Endothelial cell (in vitro differentiated cells): ENCODE data around the gene SMR3B. TPM values are rescaled to one million over a fixed set of nuclear protein-coding genes. Genes with fewer than 3 reads are reported as not detected.

ENCODE experiments used
- DNase-seq: peaks from one replicate; pipeline ENCODE4 v3.0.0; 2021; ENCODE audit warnings: low spot score
- H3K27ac Mint-ChIP-seq: one replicate; pipeline ENCODE4 v1.8.0; 2021; ENCODE audit warnings: mixed read lengths, inconsistent platforms; ENCODE audit not compliant: unreplicated experiment
- H3K27me3 Mint-ChIP-seq: one replicate; pipeline ENCODE4 v1.8.0; 2021; ENCODE audit warnings: mild to moderate bottlenecking, moderate library complexity, mixed read lengths, inconsistent platforms; ENCODE audit not compliant: unreplicated experiment
- H3K36me3 Mint-ChIP-seq: one replicate; pipeline ENCODE4 v1.8.0; 2021; ENCODE audit warnings: mild to moderate bottlenecking, low read depth, mixed read lengths, inconsistent platforms; ENCODE audit not compliant: unreplicated experiment
- H3K4me1 Mint-ChIP-seq: one replicate; pipeline ENCODE4 v1.8.0; 2021; ENCODE audit warnings: mild to moderate bottlenecking, mixed read lengths, inconsistent platforms; ENCODE audit not compliant: unreplicated experiment
- H3K4me3 Mint-ChIP-seq: one replicate; pipeline ENCODE4 v1.8.0; 2021; ENCODE audit warnings: mild to moderate bottlenecking, mixed read lengths, inconsistent platforms; ENCODE audit not compliant: unreplicated experiment
- H3K9me3 Mint-ChIP-seq: one replicate; pipeline ENCODE4 v1.8.0; 2021; ENCODE audit warnings: mixed read lengths, inconsistent platforms; ENCODE audit not compliant: unreplicated experiment
- CTCF ChIP-seq: fragments of 200-600 bp; sonication (generic); IDR thresholded peaks from one replicate; pipeline ENCODE4 v1.5.0; 2021; ENCODE audit warnings: antibody characterized with exemption; ENCODE audit not compliant: unreplicated experiment
- total RNA-seq: library from RNA; stranded (reverse); fragmentation: NEBNext Ultra II Directional; extraction: Animal tissue kit (Norgen Biotek cat#: 25700); gene quantifications from one replicate; pipeline ENCODE4 v1.2.1, GENCODE V29; 2021; ENCODE audit not compliant: unreplicated experiment

SMR3B gene
- total RNA-seq, 1 donor from 2014 or later = 1.1 TPM

- no peak for DNase-seq
- no peaks in the 10 kb centered on the region for H3K36me3 Mint-ChIP-seq
- no peaks in the 10 kb centered on the region for H3K27me3 Mint-ChIP-seq
- no peaks in the 10 kb centered on the region for H3K9me3 Mint-ChIP-seq
- H3K4me3 Mint-ChIP-seq = no peak overlapping the region
- no peaks in the 10 kb centered on the region for H3K4me1 Mint-ChIP-seq
- H3K27ac Mint-ChIP-seq = no peak overlapping the region
- no peak for TF ChIP-seq CTCF
Measured at GRCh38 chr4:70399319-70399718, 16.4 kb downstream of the SMR3B start.

GRCh38 chr4:70402762-70403161, 19.8 kb downstream of the SMR3B start:
- H3K36me3 Mint-ChIP-seq = no peaks in the 10 kb centered on the region
- H3K27ac Mint-ChIP-seq = no peak overlapping the region
- no peak for TF ChIP-seq CTCF

GRCh38 chr4:70405765-70406164, 22.8 kb downstream of the SMR3B start:
- no peak overlapping the region for H3K4me3 Mint-ChIP-seq
- H3K27me3 Mint-ChIP-seq = peaks cover 3% of the 10 kb centered on the region
- H3K36me3 Mint-ChIP-seq = no peaks in the 10 kb centered on the region
- H3K4me1 Mint-ChIP-seq = peaks cover 4% of the 10 kb centered on the region
- no peak for TF ChIP-seq CTCF
- no peak for DNase-seq
- no peaks in the 10 kb centered on the region for H3K9me3 Mint-ChIP-seq
- H3K27ac Mint-ChIP-seq = no peak overlapping the region

More at GRCh38 chr4:70402762-70403161, 19.8 kb downstream of the SMR3B start:
- Mint-ChIP-seq H3K9me3 (no peaks in the 10 kb centered on the region), H3K4me1 (peaks cover 4% of the 10 kb centered on the region), H3K27me3 (no peaks in the 10 kb centered on the region), H3K4me3 (no peak overlapping the region)
- no peak for DNase-seq

- Mint-ChIP-seq H3K36me3 (peaks cover 5% of the 10 kb centered on the region), H3K27ac (no peak overlapping the region), H3K4me1 (no peaks in the 10 kb centered on the region), H3K27me3 (no peaks in the 10 kb centered on the region), H3K9me3 (no peaks in the 10 kb centered on the region), H3K4me3 (no peak overlapping the region)
- no peak for DNase-seq
- no peak for TF ChIP-seq CTCF
Measured at GRCh38 chr4:70425306-70425705, 42.4 kb downstream of the SMR3B start.

GRCh38 chr4:70426789-70427188, 43.9 kb downstream of the SMR3B start:
- no peak overlapping the region for H3K27ac Mint-ChIP-seq
- DNase-seq = no peak
- H3K36me3 Mint-ChIP-seq = peaks cover 5% of the 10 kb centered on the region
- H3K4me1 Mint-ChIP-seq = no peaks in the 10 kb centered on the region
- H3K27me3 Mint-ChIP-seq = no peaks in the 10 kb centered on the region
- TF ChIP-seq CTCF = no peak
- H3K4me3 Mint-ChIP-seq = no peak overlapping the region
- H3K9me3 Mint-ChIP-seq = no peaks in the 10 kb centered on the region
